Naive B cell (primary cell): ENCODE results near the gene UBA5. TPM values are rescaled to one million over a fixed set of nuclear protein-coding genes. Genes with fewer than 3 reads are reported as not detected.
"Not testable (repeated sequence)": the region's sequence is repeated elsewhere in the genome, so short reads cannot be mapped to it uniquely, and the experiment has no call there.

Experiments
- ATAC-seq, 2 donors: fragments of 150-1000 bp; cut with Tn5 transposase; 2 replicates each; pipeline ENCODE4 v1.10.0; 2021; ENCODE audit warnings: low read depth in 2 of 2, mild to moderate bottlenecking in 2 of 2, moderate library complexity in 2 of 2
- DNase-seq: peaks from one replicate; pipeline ENCODE4 v3.0.0; 2022
- H3K27ac Mint-ChIP-seq, 6 donors: one replicate each; pipeline ENCODE4 v1.8.0; 2020 to 2022; ENCODE audit warnings: mild to moderate bottlenecking in 6 of 6, mixed read lengths in 6 of 6, moderate library complexity in 5 of 6, inconsistent platforms in 2 of 6
- H3K27me3 Mint-ChIP-seq, 3 donors: one replicate each; pipeline ENCODE4 v1.8.0; 2021 to 2022; ENCODE audit warnings: mixed read lengths in 3 of 3, mild to moderate bottlenecking in 1 of 3
- H3K36me3 Mint-ChIP-seq, 2 donors: one replicate each; pipeline ENCODE4 v1.8.0; 2020 to 2022; ENCODE audit warnings: mixed read lengths in 2 of 2, inconsistent platforms in 1 of 2, mild to moderate bottlenecking in 1 of 2
- H3K4me1 Mint-ChIP-seq, 3 donors: one replicate each; pipeline ENCODE4 v1.8.0; 2020 to 2022; ENCODE audit warnings: mixed read lengths in 3 of 3, inconsistent platforms in 1 of 3, mild to moderate bottlenecking in 1 of 3, moderate library complexity in 1 of 3
- H3K4me3 Mint-ChIP-seq, 8 donors: one replicate each; pipeline ENCODE4 v1.8.0; 2020 to 2022; ENCODE audit warnings: mild to moderate bottlenecking in 8 of 8, mixed read lengths in 8 of 8, moderate library complexity in 8 of 8, inconsistent platforms in 2 of 8
- H3K9me3 Mint-ChIP-seq, 7 donors: one replicate each; pipeline ENCODE4 v1.8.0; 2020 to 2022; ENCODE audit warnings: mixed read lengths in 7 of 7, mild to moderate bottlenecking in 5 of 7, inconsistent platforms in 2 of 7, moderate library complexity in 1 of 7
- polyA plus RNA-seq, 6 donors: library from polyadenylated mRNA; unstranded; fragments of 300-500 nt; fragmentation: Illumina TruSeq; gene quantifications; one replicate each; pipeline ENCODE4 v1.2.3, GENCODE V29; 2021; ENCODE audit warnings: low read depth in 6 of 6

Gene UBA5
- 10 to 100 TPM; 29.6 to 46.1 (median 31.8) TPM for polyA plus RNA-seq

DNA sequence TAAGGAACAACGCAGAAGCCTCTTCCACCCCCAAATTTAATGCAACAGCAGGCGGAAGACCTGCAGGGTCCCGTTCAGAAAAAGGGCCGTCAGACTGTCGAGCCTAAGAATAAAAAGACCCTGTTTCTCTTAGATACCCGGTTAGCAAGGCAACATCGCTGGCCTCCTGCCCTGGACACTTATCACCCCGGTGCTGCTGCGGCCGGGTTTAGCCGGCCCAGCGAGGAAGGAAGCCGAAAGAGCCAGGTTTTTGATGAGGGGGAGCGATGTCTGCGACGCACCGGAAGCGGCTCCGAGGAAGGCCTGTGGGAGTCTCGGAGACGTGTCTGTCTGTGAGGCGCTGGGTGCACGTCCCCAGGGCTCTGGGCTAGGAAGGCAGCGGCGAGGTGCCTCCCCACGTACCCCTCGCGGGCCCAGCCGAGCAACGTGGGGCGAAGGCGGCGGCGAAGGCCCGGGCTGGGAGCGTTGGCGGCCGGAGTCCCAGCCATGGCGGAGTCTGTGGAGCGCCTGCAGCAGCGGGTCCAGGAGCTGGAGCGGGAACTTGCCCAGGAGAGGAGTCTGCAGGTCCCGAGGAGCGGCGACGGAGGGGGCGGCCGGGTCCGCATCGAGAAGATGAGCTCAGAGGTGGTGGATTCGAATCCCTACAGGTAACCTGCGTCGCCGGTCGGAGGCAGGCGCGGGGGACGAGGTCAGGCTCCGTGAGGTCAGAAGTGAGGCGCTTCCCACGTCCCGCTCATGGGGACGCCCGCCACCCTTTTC, at the start of gene UBA5:
Gene UBA5, plus strand, starts transcription at position 278 of the 759 bp plus-strand sequence. Its CDS starts 209 bp downstream, at position 487.
- Mint-ChIP-seq H3K4me3 (peak within 1 kb of the TSS; percentile 91 to 99 (median 98)), H3K36me3 (peaks cover 0 to 7% of the 10 kb centered on the region in 2 donors), H3K27ac (peak within 1 kb of the TSS; percentile 97 to 99 (median 97)), H3K27me3 (no peaks in the 10 kb centered on the region), H3K9me3 (no peaks in the 10 kb centered on the region), H3K4me1 (peaks cover 42 to 43% (median 43%) of the 10 kb centered on the region in 3 donors)
- ATAC-seq = peak; percentile 77 to 78
- DNase-seq = peak; percentile 66

DNA sequence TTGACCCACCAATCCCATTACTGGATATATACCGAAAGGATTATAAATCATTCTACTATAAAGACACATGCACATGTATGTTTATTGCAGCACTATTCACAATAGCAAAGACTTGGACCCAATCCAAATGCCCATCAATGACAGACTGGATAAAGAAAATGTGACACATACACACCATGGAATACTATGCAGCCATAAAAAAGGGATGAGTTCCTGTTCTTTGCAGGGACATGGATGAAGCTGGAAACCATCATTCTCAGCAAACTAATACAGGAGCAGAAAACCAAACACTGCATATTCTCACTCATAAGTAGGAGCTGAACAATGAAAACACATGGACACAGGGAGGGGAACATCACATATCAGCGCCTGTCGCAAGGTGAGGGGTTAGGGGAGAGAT, 44.8 kb upstream of the UBA5 start:
- not testable (repeated sequence) for DNase-seq, H3K4me3 Mint-ChIP-seq, H3K27ac Mint-ChIP-seq, ATAC-seq, H3K27me3 Mint-ChIP-seq, H3K4me1 Mint-ChIP-seq
- Mint-ChIP-seq H3K9me3 (peaks cover 0 to 14% (median 8%) of the 10 kb centered on the region in 7 donors), H3K36me3 (peaks cover 14 to 15% of the 10 kb centered on the region in 2 donors)

DNA sequence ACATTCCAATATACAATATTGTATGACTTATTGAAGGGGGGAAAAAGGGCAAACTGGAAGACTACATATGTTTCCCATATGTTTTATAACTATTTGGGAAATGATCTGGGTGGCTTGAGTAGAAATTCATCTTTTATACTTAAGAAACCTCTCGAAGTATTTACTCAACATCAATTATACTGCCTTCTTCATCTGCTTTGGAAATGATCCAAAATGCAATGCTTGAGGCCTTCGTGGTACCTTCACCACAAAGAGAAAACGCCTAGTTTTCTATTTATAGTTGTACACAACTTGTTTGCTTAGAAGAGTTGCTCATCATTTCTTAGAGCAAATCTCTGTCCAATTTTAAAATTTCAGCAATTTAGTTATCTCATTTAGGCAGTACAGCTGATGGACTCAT, 44.2 kb upstream of the UBA5 start:
- DNase-seq = no peak
- ATAC-seq = no peak
- peaks cover 19 to 20% of the 10 kb centered on the region in 2 donors for H3K36me3 Mint-ChIP-seq
- H3K4me1 Mint-ChIP-seq = peaks cover 5 to 7% (median 5%) of the 10 kb centered on the region in 3 donors
- no peak overlapping the region for H3K27ac Mint-ChIP-seq
- H3K4me3 Mint-ChIP-seq = no peak overlapping the region
- H3K27me3 Mint-ChIP-seq = no peaks in the 10 kb centered on the region
- peaks cover 0 to 14% (median 8%) of the 10 kb centered on the region in 7 donors for H3K9me3 Mint-ChIP-seq

DNA sequence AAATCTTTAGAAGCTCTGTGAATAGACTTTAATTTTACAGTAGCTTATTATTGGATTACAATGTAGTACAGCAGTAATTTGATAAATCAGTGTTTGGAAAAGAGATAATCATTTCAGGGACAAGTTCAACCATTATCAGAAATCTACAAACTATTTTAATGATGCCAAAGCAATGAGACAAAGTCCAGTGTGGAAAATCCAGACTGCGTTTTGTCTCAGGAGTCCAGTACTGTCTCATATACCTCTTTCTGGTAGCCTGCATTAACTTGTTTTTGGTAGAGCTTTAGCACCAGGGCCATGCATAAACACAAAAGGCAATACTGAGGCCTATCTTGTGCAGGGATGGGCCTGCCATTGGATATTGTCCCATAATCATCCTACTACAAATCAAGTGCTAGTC, 43.3 kb upstream of the UBA5 start:
- Mint-ChIP-seq H3K4me1 (no peaks in the 10 kb centered on the region), H3K27me3 (no peaks in the 10 kb centered on the region)
- DNase-seq = no peak

DNA sequence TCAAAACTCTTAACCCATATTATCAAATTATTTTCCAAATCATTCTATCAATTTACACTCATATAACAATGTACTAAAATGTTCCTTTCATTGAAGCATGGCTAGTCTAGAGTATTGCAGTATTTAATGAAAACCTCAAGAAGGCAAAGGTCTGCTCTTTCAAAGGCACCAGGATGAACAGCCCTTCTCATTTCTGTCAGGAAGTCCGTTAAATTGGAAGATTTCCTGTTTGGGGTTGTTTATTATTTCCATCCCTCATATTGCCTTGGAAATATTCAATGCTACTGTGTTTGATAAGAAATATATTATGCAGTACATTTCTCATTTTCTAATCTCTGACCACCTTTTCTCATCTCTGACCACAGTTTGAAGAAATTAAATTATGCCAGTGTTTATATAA, 38.0 kb upstream of the UBA5 start:
- Mint-ChIP-seq H3K27me3 (no peaks in the 10 kb centered on the region), H3K4me3 (no peak overlapping the region), H3K4me1 (peaks cover 0 to 8% (median 0%) of the 10 kb centered on the region in 3 donors), H3K27ac (no peak overlapping the region), H3K9me3 (no peaks in the 10 kb centered on the region), H3K36me3 (peaks cover 12 to 16% of the 10 kb centered on the region in 2 donors)
- DNase-seq = no peak
- no peak for ATAC-seq

More for the DNA sequence above, 43.3 kb upstream of the UBA5 start:
- Mint-ChIP-seq H3K27ac (no peak overlapping the region), H3K9me3 (peaks cover 0 to 13% (median 4%) of the 10 kb centered on the region in 7 donors), H3K36me3 (peaks cover 24 to 25% of the 10 kb centered on the region in 2 donors), H3K4me3 (no peak overlapping the region)
- ATAC-seq = no peak

DNA sequence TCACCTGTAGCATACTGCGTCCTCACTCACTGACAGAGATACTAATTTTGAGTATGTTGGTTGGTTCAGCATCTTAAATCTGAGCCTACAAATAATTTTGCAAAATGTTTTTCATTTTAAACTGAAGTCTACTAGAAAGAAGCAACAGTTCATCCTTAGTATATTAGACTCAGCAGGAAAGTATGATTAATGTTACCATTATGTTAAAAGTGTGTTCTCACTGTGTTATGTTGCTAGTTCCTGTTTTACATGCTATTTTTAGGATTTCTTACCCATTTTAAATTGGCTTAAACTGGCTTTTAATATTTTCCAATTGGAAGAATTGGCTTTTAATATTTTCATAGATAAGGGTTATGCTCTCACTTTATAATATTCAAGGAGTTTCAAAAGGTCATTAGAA, 37.4 kb upstream of the UBA5 start:
- H3K27me3 Mint-ChIP-seq = no peaks in the 10 kb centered on the region
- peaks cover 12 to 17% of the 10 kb centered on the region in 2 donors for H3K36me3 Mint-ChIP-seq
- no peak overlapping the region for H3K27ac Mint-ChIP-seq
- H3K9me3 Mint-ChIP-seq = no peaks in the 10 kb centered on the region
- peaks cover 0 to 8% (median 0%) of the 10 kb centered on the region in 3 donors for H3K4me1 Mint-ChIP-seq
- ATAC-seq (no peak), DNase-seq (no peak)
- no peak overlapping the region for H3K4me3 Mint-ChIP-seq

DNA sequence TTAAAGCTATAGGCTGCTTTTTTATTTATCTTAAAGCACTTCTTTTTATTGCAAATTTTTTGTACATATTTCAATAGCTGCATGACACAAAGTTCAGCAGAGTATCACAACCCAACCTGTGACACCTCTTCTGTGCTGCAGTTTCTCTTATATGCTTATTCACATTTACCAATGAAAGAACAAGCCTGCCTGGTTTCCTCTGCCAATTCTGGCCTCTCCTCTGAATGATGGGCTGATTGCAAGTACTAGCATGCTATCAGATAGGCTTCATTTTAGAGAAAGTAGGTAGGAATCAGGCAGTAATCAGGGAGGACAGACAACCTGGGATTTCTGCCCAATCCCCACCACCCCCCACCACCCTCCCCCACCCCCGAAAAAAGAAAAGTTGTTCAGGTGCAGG, 36.5 kb upstream of the UBA5 start:
- H3K9me3 Mint-ChIP-seq = no peaks in the 10 kb centered on the region
- no peaks in the 10 kb centered on the region for H3K27me3 Mint-ChIP-seq
- no peak for DNase-seq

DNA sequence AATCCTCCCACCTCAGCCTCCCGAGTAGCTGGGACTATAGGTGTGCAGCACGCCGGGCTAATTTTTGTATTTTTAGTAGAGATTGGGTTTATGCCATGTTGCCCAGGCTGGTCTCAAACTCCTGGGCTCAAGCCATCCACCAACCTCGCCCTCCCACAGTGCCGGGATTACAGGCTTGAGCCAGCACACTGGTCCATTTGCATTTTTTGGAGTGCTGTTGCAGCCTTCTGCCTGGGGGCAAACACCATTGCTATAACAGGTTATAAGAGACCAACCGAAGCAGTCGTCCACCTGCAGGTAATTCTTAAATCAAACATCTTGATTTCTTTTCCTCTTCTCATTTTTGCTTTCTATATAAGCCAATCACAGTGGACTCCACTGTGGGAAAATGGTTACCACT, 35.3 kb upstream of the UBA5 start:
- H3K9me3 Mint-ChIP-seq = no peaks in the 10 kb centered on the region
- peak overlapping the region in 1 of 6 donors; percentile 83 for H3K27ac Mint-ChIP-seq
- H3K4me1 Mint-ChIP-seq = peaks cover 0 to 8% (median 0%) of the 10 kb centered on the region in 3 donors
- DNase-seq (no peak), ATAC-seq (no peak)
- no peak overlapping the region for H3K4me3 Mint-ChIP-seq
- no peaks in the 10 kb centered on the region for H3K27me3 Mint-ChIP-seq
- peaks cover 12 to 26% of the 10 kb centered on the region in 2 donors for H3K36me3 Mint-ChIP-seq

More for the DNA sequence above, 36.5 kb upstream of the UBA5 start:
- ATAC-seq = no peak
- H3K4me1 Mint-ChIP-seq = peaks cover 0 to 8% (median 0%) of the 10 kb centered on the region in 3 donors
- H3K4me3 Mint-ChIP-seq = no peak overlapping the region
- H3K36me3 Mint-ChIP-seq = peaks cover 12 to 24% of the 10 kb centered on the region in 2 donors
- H3K27ac Mint-ChIP-seq = no peak overlapping the region

DNA sequence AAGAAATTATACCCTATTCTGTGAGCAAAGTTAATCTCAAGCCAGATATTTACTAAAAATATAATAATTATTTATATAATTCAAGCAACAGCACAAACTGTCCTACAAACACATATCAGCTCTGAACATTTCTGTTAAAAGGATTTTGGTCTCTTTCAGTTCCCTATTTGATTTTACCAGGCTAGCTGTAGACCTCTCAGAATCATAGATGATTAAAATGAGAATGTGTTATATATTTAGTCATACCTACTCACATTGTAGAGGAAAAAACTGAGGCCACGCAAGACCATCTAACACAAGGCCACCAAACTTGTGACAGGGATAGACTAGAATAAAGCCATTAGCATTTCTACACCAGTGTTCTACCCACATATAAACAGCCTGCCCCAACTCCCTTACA, 34.5 kb upstream of the UBA5 start:
- Mint-ChIP-seq H3K36me3 (peaks cover 8 to 32% of the 10 kb centered on the region in 2 donors), H3K4me3 (no peak overlapping the region), H3K9me3 (no peaks in the 10 kb centered on the region), H3K27me3 (no peaks in the 10 kb centered on the region), H3K4me1 (peaks cover 0 to 8% (median 0%) of the 10 kb centered on the region in 3 donors), H3K27ac (peak overlapping the region in 1 of 6 donors; percentile 69)
- ATAC-seq = no peak
- DNase-seq = no peak

DNA sequence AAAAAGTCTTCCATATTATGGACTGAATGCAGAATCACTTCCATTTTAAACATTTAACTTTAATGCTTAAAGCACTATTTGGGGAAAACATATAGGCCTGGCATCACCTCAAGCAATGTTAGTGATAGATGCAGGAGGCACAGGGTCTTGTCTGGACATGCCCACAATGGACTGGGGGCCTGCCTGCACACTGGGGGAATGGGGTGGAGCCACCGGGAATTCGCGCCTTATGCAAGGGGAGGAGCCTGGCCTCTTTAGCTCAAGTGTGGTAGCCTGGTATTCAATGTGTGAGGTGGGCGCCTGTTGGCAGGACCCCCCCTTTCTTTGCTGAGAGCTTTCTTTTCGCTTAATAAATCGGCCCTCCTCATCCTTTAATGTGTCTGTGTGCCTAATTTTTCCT, 33.2 kb upstream of the UBA5 start:
- peaks cover 0 to 23% of the 10 kb centered on the region in 2 donors for H3K36me3 Mint-ChIP-seq
- H3K27me3 Mint-ChIP-seq = no peaks in the 10 kb centered on the region
- H3K4me3 Mint-ChIP-seq = no peak overlapping the region
- DNase-seq = no peak
- peak overlapping the region in 1 of 6 donors; percentile 41 for H3K27ac Mint-ChIP-seq
- ATAC-seq = no peak
- no peaks in the 10 kb centered on the region for H3K9me3 Mint-ChIP-seq
- peaks cover 0 to 8% (median 0%) of the 10 kb centered on the region in 3 donors for H3K4me1 Mint-ChIP-seq

DNA sequence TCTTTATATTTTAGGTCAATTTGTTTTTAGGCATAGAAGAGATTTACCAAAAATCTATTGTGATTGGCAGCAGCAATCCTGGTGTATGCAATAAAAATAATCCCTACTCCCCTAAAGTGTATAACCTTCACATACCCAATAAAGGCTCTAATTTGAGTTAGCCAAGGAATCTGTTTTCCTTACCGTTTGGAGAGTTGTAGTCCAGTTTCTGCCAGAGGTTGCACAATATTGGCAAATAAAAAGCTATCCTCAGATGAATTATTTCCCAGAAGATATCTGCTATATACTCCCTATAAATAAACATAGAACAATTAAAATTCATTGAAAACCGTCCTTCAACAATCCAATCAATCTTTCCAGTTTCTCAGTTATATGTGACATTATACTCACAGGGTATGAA, 32.0 kb upstream of the UBA5 start:
- Mint-ChIP-seq H3K27ac (peak overlapping the region in 1 of 6 donors; percentile 30), H3K27me3 (no peaks in the 10 kb centered on the region), H3K4me3 (no peak overlapping the region)

DNA sequence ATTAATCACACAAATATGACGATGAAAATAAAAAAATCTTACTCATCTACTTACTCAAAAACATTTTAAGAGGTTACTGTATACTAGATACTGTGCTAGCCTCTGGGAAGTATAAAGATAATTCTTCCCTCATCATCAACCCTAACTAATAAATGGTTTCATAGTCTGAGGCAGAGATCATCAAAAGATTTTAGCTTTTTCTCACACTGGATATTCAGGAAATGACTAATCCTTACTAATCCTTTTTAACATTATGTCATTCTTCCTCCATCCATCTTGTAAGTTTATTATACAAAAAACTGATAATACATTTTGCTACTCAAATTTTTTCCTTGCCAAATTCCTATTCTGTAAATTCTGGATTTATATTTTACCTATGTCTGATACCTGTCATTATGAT, 30.2 kb upstream of the UBA5 start:
- Mint-ChIP-seq H3K27ac (peak overlapping the region in 1 of 6 donors; percentile 11), H3K4me3 (no peak overlapping the region), H3K27me3 (no peaks in the 10 kb centered on the region), H3K4me1 (peaks cover 0 to 7% (median 0%) of the 10 kb centered on the region in 3 donors), H3K9me3 (no peaks in the 10 kb centered on the region), H3K36me3 (peaks cover 0 to 23% of the 10 kb centered on the region in 2 donors)
- DNase-seq (no peak), ATAC-seq (no peak)

More for the DNA sequence above, 32.0 kb upstream of the UBA5 start:
- Mint-ChIP-seq H3K36me3 (peaks cover 0 to 23% of the 10 kb centered on the region in 2 donors), H3K4me1 (peaks cover 0 to 8% (median 0%) of the 10 kb centered on the region in 3 donors), H3K9me3 (no peaks in the 10 kb centered on the region)
- DNase-seq = no peak
- ATAC-seq = no peak

DNA sequence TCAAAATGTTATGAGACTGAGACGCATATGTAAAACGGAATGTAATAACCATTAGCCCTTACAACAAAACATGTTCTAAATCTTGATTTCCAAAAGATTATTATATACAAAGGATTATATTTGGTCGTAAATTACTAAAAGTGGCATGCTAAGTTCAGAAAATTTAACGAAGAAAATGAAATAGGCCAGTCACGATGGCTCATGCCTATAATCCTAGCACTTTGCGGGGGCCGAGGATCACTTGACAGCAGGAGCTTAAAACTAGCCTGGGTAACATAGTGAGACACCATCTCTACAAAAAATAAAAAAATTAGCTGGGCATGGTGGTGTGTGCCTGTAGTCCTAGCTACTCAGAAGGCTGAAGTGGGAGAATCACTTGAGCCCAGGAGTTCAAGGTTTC, 29.5 kb upstream of the UBA5 start:
- DNase-seq (no peak), ATAC-seq (no peak)
- Mint-ChIP-seq H3K27ac (no peak overlapping the region), H3K4me3 (no peak overlapping the region), H3K9me3 (no peaks in the 10 kb centered on the region), H3K4me1 (peaks cover 0 to 5% (median 0%) of the 10 kb centered on the region in 3 donors), H3K27me3 (no peaks in the 10 kb centered on the region), H3K36me3 (peaks cover 5 to 23% of the 10 kb centered on the region in 2 donors)

DNA sequence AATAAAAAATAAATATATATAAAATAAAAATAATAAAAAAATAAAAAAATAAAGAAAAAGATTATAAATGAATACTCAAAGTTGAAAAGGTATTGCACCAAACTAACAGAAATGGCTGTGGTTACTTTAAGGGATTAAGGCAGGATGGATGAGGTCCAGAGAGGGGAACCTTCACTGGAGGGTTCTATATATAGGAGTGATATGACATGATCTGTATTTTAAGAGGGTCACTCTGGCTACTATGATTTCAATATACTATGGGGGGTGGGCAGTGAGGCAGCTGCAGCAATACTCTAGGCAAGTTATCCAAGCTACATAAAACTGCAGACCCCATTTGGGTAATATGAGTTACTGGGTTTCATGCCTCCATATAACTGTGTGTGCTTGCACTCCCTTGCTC, 25.1 kb upstream of the UBA5 start:
- Mint-ChIP-seq H3K4me3 (no peak overlapping the region), H3K9me3 (no peaks in the 10 kb centered on the region), H3K27ac (no peak overlapping the region), H3K27me3 (no peaks in the 10 kb centered on the region), H3K36me3 (peaks cover 14% of the 10 kb centered on the region in 2 donors), H3K4me1 (no peaks in the 10 kb centered on the region)
- ATAC-seq = no peak
- DNase-seq = no peak
